Limb (tissue), 2 donors: ENCODE measurements around the gene KISS1R.
A peak's percentile ranks its signal among the peaks of the same experiment; 100 is the strongest.
"Not testable (repeated sequence)": the region's sequence is repeated elsewhere in the genome, so short reads cannot be mapped to it uniquely, and the experiment has no call there.

ENCODE experiments used
- DNase-seq, 2 donors: peaks; one replicate each; pipeline ENCODE4 v3.0.0-alpha.2; 2016; ENCODE audit errors: extremely low spot score in 2 of 2

The KISS1R gene

GRCh38 chr19:952049-952679, 35.0 kb downstream of the KISS1R start:
- DNase-seq: no peak

GRCh38 chr19:952680-953444, 35.7 kb downstream of the KISS1R start:
- DNase-seq: peak in 1 of 2 donors; percentile 41

GRCh38 chr19:953445-954271, 36.5 kb downstream of the KISS1R start:
- no peak for DNase-seq

- DNase-seq: no peak
Measured at GRCh38 chr19:954272-954671, 37.1 kb downstream of the KISS1R start.

GRCh38 chr19:954672-955494, 37.8 kb downstream of the KISS1R start:
- peak in 1 of 2 donors; percentile 48 for DNase-seq

- peak in 1 of 2 donors; percentile 39 for DNase-seq
Measured at GRCh38 chr19:955803-956765, 39.0 kb downstream of the KISS1R start.

- peak in 1 of 2 donors; percentile 47 for DNase-seq
Measured at GRCh38 chr19:956766-957440, 39.8 kb downstream of the KISS1R start.

GRCh38 chr19:957578-957977, 40.4 kb downstream of the KISS1R start:
- not testable (repeated sequence) for DNase-seq

GRCh38 chr19:958967-959855, 42.1 kb downstream of the KISS1R start:
- DNase-seq: no peak

GRCh38 chr19:960020-960419, 42.9 kb downstream of the KISS1R start:
- DNase-seq: no peak

GRCh38 chr19:960601-960938, 43.4 kb downstream of the KISS1R start:
- no peak for DNase-seq

GRCh38 chr19:961866-962620, 44.9 kb downstream of the KISS1R start:
- no peak for DNase-seq

- no peak for DNase-seq
Measured at GRCh38 chr19:962683-963400, 45.7 kb downstream of the KISS1R start.

GRCh38 chr19:963486-963951, 46.4 kb downstream of the KISS1R start:
- DNase-seq: no peak

- no peak for DNase-seq
Measured at GRCh38 chr19:964116-964520, 47.0 kb downstream of the KISS1R start.

- no peak for DNase-seq
Measured at GRCh38 chr19:964761-965694, 47.9 kb downstream of the KISS1R start.
